Smooth muscle cell of the brain vasculature (primary cell): ENCODE results near the gene BEST4.
"Not testable (repeated sequence)": the region's sequence is repeated elsewhere in the genome, so short reads cannot be mapped to it uniquely, and the experiment has no call there.

ENCODE experiments used
- DNase-seq: peaks from one replicate; pipeline ENCODE4 v3.0.0-alpha.2; 2012; ENCODE audit warnings: low read depth, low spot score

The BEST4 gene

GRCh38 chr1:44819608-44820327 is 31.8 kb upstream of the BEST4 start:
- DNase-seq = no peak

- DNase-seq = no peak
These were observed 31.2 kb upstream of the BEST4 start for GRCh38 chr1:44819196-44819607.

GRCh38 chr1:44817771-44818495 is 30.0 kb upstream of the BEST4 start:
- no peak for DNase-seq

GRCh38 chr1:44817307-44817706 is 29.3 kb upstream of the BEST4 start:
- no peak for DNase-seq

- not testable (repeated sequence) for DNase-seq
These were observed 28.0 kb upstream of the BEST4 start for GRCh38 chr1:44815926-44816325.

GRCh38 chr1:44812822-44813543 is 25.0 kb upstream of the BEST4 start:
- no peak for DNase-seq

GRCh38 chr1:44811234-44811633 is 23.3 kb upstream of the BEST4 start:
- DNase-seq = no peak

- DNase-seq = not testable (repeated sequence)
These were observed 22.8 kb upstream of the BEST4 start for GRCh38 chr1:44810762-44811105.

GRCh38 chr1:44810101-44810761 is 22.3 kb upstream of the BEST4 start:
- DNase-seq = no peak

- DNase-seq = no peak
These were observed 21.3 kb upstream of the BEST4 start for GRCh38 chr1:44808938-44809917.

GRCh38 chr1:44808063-44808937 is 20.3 kb upstream of the BEST4 start, which contains the start of gene BTBD19:
Gene BTBD19, plus strand, starts transcription at chr1:44808523. Its CDS starts 298 bp downstream, at chr1:44808821.
- DNase-seq = no peak

GRCh38 chr1:44807364-44808062 is 19.5 kb upstream of the BEST4 start:
- DNase-seq = peak; percentile 99

GRCh38 chr1:44806704-44807363 is 18.9 kb upstream of the BEST4 start, which contains the start of gene DYNLT4:
Gene DYNLT4, minus strand, starts transcription at chr1:44807351. Its CDS starts 683 bp downstream, at chr1:44806668.
- no peak for DNase-seq

- DNase-seq = no peak
These were observed 18.2 kb upstream of the BEST4 start for GRCh38 chr1:44806025-44806703.

- DNase-seq = no peak
These were observed 17.5 kb upstream of the BEST4 start for GRCh38 chr1:44805311-44806024.

- DNase-seq = no peak
These were observed 15.5 kb upstream of the BEST4 start for GRCh38 chr1:44803312-44804095.

- no peak for DNase-seq
These were observed 15.0 kb upstream of the BEST4 start for GRCh38 chr1:44803062-44803311.
